NCI-H345 (cell line): Measurements from ENCODE around the gene TOR4A.
"Not testable (repeated sequence)": the region's sequence is repeated elsewhere in the genome, so short reads cannot be mapped to it uniquely, and the experiment has no call there.

Experiments used
- DNase-seq: peaks from one replicate; lab custom pipeline; 2025; lab: John Stamatoyannopoulos, UW

The TOR4A gene

GRCh38 chr9:137237759-137238726 lies 39.5 kb upstream of the TOR4A start:
- peak; percentile 86 for DNase-seq

GRCh38 chr9:137239541-137240200 lies 37.9 kb upstream of the TOR4A start:
- not testable (repeated sequence) for DNase-seq

- peak; percentile 73 for DNase-seq
Measured at GRCh38 chr9:137240318-137240840, 37.1 kb upstream of the TOR4A start.

DNA sequence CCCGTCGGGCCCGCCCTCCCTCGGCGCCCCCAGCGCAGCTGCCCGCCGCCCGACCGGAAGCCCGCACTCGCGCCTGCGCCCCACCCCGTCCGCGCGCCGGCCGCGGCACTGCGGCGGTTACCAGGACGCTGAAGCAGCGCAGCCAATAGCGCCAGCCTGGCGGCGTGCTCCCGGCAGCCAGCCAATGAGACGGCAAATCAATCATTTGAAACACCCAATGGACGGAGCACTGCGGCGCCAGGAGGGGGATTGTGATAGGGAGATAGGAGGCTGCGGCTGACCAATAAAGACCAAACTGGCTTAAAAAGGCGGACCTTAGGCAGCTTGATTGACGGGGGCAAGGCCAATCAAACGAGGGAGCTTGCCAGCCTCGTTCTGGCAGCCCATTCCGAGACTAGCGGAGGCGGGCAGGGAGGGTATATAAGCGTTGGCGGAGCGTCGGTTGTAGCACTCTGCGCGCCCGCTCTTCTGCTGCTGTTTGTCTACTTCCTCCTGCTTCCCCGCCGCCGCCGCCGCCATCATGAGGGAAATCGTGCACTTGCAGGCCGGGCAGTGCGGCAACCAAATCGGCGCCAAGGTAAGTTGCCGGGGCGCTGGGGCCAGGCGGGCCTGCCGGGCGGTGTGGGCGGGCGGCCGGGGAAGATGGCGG lies 36.6 kb upstream of the TOR4A start, which contains the start of gene TUBB4B:
Gene TUBB4B, plus strand, starts transcription at position 447 of the 649 bp plus-strand sequence. Its CDS starts 74 bp downstream, at position 521.
- peak; percentile 100 for DNase-seq

DNA sequence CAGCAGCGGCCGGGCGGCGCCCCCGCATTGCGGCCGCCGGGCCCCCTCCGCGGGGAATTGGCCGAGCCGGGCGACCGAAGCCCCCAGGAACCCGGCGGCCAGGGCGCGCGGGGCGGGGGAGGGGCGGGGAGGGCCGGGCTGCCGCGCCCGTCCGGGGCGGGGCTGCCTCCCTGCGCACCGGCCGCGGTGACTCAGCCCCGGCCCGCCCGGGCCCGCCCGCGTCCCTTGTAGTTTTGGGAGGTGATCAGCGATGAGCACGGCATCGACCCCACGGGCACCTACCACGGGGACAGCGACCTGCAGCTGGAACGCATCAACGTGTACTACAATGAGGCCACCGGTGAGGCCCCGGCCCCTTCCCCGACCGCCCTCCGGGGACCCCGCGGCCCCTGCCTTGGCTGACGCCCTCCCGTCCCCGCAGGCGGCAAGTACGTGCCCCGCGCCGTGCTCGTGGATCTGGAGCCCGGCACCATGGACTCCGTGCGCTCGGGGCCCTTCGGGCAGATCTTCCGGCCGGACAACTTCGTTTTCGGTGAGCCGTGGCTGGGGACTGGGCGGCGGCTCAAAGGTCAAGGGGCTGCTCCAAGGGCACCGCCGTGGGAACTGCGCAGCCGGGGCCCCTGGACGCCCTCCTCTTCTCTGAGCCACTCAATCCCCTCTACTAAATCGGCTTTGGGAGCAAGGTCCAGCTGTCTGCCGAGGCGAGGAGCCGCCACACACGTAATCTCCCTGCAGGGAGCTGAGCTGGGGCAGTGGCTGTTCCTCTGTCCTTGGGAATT lies 35.8 kb upstream of the TOR4A start:
- DNase-seq = peak; percentile 41

- no peak for DNase-seq
Measured at GRCh38 chr9:137242269-137243203, 35.0 kb upstream of the TOR4A start.

DNA sequence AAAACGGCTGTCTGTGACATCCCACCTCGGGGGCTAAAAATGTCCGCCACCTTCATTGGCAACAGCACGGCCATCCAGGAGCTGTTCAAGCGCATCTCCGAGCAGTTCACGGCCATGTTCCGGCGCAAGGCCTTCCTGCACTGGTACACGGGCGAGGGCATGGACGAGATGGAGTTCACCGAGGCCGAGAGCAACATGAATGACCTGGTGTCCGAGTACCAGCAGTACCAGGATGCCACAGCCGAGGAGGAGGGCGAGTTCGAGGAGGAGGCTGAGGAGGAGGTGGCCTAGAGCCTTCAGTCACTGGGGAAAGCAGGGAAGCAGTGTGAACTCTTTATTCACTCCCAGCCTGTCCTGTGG lies 34.3 kb upstream of the TOR4A start:
- DNase-seq = not testable (repeated sequence)

DNA sequence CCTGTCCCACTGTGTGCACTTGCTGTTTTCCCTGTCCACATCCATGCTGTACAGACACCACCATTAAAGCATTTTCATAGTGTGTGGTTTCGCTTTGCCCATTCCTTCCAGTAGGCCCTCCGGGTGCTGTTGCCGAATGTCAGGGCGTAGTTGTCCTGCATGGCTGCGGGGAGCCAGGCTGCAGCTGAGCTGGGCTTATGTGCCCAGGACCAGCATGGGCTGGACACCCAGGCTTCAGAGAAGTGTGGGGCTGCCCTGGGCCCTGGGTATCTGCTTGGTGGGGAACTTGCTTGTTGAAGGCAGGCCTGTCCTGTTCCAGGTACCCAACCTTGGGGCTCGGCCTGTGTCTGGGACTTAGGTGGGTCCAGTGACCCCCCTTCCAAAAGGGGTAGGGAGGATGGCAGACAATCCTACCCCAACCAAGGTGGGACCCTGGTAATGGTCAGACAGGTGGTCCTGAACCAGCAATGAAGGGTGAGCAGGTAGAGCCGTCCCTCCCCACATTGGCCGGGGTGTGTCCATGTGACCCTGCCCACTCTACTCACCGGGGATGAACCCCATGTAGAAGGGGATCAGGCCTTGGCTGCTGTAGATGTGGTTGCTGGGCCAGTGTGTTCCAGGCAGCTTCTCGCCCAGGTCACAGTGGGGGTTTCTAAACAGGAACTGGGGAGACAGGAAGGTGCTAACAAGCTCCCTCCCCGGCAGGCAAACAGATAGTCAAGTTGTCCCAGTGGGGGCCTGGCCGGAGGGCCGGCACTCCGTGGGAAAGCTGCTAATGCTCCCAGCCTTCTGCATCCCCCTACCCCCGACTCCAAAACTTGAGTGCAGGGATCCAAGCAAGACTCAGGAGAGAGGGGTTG lies 33.7 kb upstream of the TOR4A start:
- no peak for DNase-seq

- peak; percentile 31 for DNase-seq
Measured at GRCh38 chr9:137244486-137245449, 32.8 kb upstream of the TOR4A start.

- DNase-seq = peak; percentile 68
Measured at GRCh38 chr9:137245450-137246421, 31.8 kb upstream of the TOR4A start.

DNA sequence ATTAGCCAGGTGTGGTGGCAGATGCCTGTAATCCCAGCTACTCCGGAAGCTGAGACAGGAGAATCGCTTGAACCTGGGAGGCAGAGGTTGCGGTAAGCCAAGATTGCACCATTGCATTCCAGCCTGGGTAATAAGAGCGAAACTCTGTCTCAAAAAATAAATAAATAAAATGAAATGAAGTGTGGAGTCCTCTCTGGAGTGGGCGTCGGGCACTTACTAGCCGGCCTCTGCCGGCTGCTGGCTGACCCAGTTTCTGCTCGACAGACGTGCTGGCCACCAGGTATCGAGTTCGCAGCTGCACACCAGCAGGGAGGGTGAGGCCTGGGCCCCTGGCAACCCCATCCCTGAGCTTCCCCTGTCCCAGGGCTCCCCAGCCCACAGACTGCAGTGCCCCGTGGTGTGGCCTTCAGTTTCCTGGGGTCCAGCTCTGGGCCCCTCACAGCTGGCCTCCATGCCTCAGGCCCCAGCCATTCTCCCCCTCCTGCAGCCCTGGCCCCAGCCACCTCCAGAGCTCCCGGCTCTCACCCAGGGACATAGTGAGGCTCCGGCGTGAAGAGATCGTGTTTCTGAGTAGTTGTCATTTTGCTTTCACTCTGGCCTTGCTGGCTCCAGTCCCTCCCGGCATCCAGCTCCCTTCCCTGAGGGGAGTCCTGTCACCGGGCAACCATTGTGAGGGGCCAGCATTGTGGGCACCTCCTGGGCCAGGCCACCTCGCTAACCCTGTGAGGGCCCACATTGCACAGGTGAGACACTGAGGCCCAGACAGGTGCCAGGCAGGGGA lies 30.2 kb upstream of the TOR4A start:
- DNase-seq = no peak

DNA sequence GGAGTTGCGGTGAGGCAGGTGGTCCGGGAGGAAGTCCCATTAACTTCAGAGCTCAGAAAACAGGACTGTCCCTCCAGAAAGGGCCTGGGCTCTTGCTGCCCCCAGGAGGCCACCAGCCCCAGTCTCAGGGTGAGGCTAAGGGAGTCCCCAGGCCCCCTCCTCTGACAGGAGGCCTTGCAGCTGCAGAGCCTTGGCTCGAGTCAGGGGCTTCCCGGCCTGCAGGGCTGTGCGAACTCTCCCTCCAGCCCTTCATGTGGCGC lies 29.7 kb upstream of the TOR4A start:
- no peak for DNase-seq

DNA sequence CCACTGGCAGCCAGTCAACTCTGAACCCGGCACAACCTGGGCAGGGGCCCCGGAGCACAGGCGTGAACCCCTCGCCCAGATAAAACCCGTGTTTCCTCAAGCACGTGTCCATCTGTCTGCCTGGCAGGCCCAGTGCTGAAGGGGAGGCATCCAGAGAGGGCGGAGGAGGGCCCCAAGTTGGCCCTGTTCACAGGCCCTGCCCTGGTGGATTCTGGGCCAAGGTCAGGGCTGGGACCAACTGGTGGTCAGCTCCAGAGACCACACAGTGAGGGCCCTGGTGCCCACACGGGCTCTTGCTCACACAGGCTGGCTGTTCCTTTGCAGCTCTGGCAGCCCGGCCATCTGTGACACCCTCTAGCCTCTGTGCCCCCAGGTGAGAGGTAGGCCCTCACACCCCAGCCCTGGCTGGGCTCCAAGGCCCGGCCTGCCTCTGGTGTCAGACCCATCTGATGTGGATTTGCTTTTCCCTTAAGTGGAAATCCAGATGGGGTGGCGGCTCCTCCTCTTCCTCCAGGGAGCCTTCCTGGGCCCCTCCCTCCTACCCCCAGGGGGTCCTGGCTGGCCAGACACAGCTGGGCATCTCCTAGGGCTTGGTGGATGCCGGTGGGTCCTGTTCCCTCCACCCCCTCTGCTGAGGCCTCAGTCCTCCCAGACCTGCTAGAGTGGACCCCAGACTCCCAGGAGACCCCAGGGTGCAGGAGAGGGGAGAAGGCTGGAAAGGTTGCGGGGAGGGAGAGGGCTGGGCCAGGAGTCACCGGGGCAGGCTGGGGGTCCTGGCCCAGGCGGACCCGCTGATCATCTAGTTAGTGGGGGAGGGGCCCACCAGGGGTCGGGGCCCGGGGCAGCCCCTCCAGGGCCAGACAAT lies 27.0 kb upstream of the TOR4A start:
- no peak for DNase-seq

DNA sequence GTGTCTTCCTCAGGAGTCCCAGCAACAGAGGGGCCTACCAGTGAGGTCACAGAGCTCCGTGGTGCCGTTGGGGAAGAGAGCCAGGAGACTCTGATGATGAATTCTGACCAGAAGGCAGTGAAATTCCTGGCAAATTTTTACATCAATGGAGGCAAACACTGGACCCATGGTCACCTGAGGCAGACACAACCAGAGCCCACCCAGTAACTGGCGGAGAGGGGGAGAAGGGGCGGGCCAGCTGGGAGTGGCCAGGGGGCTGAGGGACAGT lies 26.4 kb upstream of the TOR4A start, which contains the start of gene STPG3:
Gene STPG3, plus strand, starts transcription at position 93 of the 268 bp plus-strand sequence. Its CDS starts 1 bp downstream, at position 94.
- DNase-seq = no peak

GRCh38 chr9:137251490-137252268 lies 25.8 kb upstream of the TOR4A start:
- no peak for DNase-seq
